ENCODE measurements around the gene RAB38.

RAB38 gene

DNA sequence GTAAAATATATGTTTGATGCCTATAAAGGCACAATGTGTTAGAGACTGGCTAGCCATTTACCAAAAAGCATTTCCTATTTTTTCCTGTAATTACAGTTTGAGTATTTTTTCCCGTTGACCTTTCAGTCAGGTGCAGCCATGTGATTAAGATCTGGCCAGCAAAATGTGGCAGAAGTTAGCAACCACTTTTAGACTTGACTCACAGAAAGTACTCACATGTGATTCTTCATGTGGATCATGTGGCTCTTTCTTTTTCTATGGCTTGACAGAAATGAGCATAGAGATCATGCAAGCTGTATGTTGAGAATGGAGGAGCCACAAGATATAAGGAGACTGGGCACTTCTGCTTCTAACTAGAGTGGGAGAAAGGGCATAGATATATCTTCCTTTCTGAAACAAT is 27.3 kb upstream of the RAB38 start:
- no peaks in the 10 kb centered on the region for H3K27me3 ChIP-seq (ENCODE audit: insufficient read depth, insufficient read length)
- no peaks in the 10 kb centered on the region for H3K36me3 ChIP-seq (ENCODE audit: insufficient read depth, insufficient read length, low read length)
- H3K4me1 ChIP-seq (ENCODE audit: insufficient read depth, insufficient read length): no peaks in the 10 kb centered on the region
- TF ChIP-seq ZNF274 (IDR thresholded peaks at IDR 0.05; ENCODE audit: low read depth, low read length) (no peak), SUZ12 (IDR thresholded peaks at IDR 0.05; ENCODE audit: extremely low read depth, insufficient read depth, insufficient read length) (no peak), YY1 (IDR thresholded peaks at IDR 0.05; ENCODE audit: insufficient read depth, insufficient read length) (no peak)
- no peaks in the 10 kb centered on the region for H3K9me3 ChIP-seq (ENCODE audit: insufficient read depth, low read length)
- H3K4me3 ChIP-seq (ENCODE audit: insufficient read length, low read depth): no peak overlapping the region
- no peak for DNase-seq (ENCODE audit: low read depth, low spot score)
- H3K9ac ChIP-seq (ENCODE audit: insufficient read length, low read depth): no peak overlapping the region

GRCh38 chr11:88196393-88196792 is 21.1 kb upstream of the RAB38 start:
- TF ChIP-seq ZNF274 (IDR thresholded peaks at IDR 0.05; ENCODE audit: low read depth, low read length): no peak
- Histone ChIP-seq H3K27me3 (ENCODE audit: insufficient read depth, insufficient read length) (no peaks in the 10 kb centered on the region), H3K4me1 (ENCODE audit: insufficient read depth, insufficient read length) (no peaks in the 10 kb centered on the region), H3K4me3 (ENCODE audit: insufficient read length, low read depth) (no peak overlapping the region), H3K9me3 (ENCODE audit: insufficient read depth, low read length) (peaks cover 3% of the 10 kb centered on the region; the same call in 1 of the 2 replicates), H3K36me3 (ENCODE audit: insufficient read depth, insufficient read length, low read length) (no peaks in the 10 kb centered on the region), H3K9ac (ENCODE audit: insufficient read length, low read depth) (no peak overlapping the region)
- no peak for DNase-seq (ENCODE audit: low read depth, low spot score)

DNA sequence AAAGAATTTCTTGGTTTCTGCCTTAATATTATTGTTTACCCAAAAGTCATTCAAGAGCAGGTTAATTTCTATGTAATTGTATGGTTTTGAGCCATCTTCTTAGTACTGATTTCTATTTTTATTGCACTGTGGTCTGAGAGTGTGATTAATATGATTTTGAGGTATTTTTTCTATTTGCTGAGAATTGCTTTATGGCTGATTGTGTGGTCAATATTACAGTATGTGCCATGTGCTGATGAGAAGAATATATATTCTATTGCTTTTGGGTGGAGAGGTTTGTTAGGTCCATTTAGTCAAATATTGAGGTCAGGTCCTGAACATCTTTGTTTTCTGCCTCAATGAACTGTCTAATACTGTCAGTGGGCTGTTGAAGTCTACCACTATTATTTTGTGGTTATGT is 20.7 kb upstream of the RAB38 start:
- no peak overlapping the region for H3K9ac ChIP-seq (ENCODE audit: insufficient read length, low read depth)
- no peaks in the 10 kb centered on the region for H3K27me3 ChIP-seq (ENCODE audit: insufficient read depth, insufficient read length)
- H3K36me3 ChIP-seq (ENCODE audit: insufficient read depth, insufficient read length, low read length): no peaks in the 10 kb centered on the region
- no peak overlapping the region for H3K4me3 ChIP-seq (ENCODE audit: insufficient read length, low read depth)
- TF ChIP-seq ZNF274 (IDR thresholded peaks at IDR 0.05; ENCODE audit: low read depth, low read length) (no peak), YY1 (IDR thresholded peaks at IDR 0.05; ENCODE audit: insufficient read depth, insufficient read length) (no peak)
- H3K4me1 ChIP-seq (ENCODE audit: insufficient read depth, insufficient read length): no peaks in the 10 kb centered on the region
- DNase-seq (ENCODE audit: low read depth, low spot score): no peak
- H3K9me3 ChIP-seq (ENCODE audit: insufficient read depth, low read length): peaks cover 3% of the 10 kb centered on the region; the same call in 1 of the 2 replicates

DNA sequence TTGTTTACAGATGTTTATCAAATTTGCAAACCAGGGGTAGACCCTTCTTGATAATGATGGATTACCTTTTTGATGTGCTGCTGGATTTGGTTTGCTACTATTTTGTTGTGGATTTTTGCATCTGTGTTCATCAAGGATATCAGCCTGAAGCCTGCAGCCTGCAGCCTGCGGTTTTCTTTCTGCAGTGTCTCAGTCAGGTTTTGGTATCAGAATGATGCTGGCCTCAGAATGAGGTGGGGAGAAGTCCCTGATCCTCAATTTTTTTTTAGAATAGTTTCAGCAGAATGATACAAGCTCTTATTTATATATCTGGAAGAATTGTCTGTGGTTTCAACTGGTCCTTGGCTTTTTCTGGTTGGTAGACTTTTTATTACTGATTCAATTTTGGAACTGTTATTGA is 19.7 kb upstream of the RAB38 start:
- H3K9ac ChIP-seq (ENCODE audit: insufficient read length, low read depth): no peak overlapping the region
- no peak overlapping the region for H3K4me3 ChIP-seq (ENCODE audit: insufficient read length, low read depth)
- TF ChIP-seq ZNF274 (IDR thresholded peaks at IDR 0.05; ENCODE audit: low read depth, low read length): no peak
- no peak for TF ChIP-seq SUZ12 (IDR thresholded peaks at IDR 0.05; ENCODE audit: extremely low read depth, insufficient read depth, insufficient read length)
- no peak for TF ChIP-seq YY1 (IDR thresholded peaks at IDR 0.05; ENCODE audit: insufficient read depth, insufficient read length)
- H3K27me3 ChIP-seq (ENCODE audit: insufficient read depth, insufficient read length): no peaks in the 10 kb centered on the region
- H3K4me1 ChIP-seq (ENCODE audit: insufficient read depth, insufficient read length): no peaks in the 10 kb centered on the region
- H3K9me3 ChIP-seq (ENCODE audit: insufficient read depth, low read length): peaks cover 3% of the 10 kb centered on the region; the same call in 1 of the 2 replicates
- no peak for DNase-seq (ENCODE audit: low read depth, low spot score)
- H3K36me3 ChIP-seq (ENCODE audit: insufficient read depth, insufficient read length, low read length): no peaks in the 10 kb centered on the region

GRCh38 chr11:88193278-88193677 is 18.0 kb upstream of the RAB38 start:
- peaks cover 3% of the 10 kb centered on the region; the same call in 1 of the 2 replicates for H3K9me3 ChIP-seq (ENCODE audit: insufficient read depth, low read length)
- no peak overlapping the region for H3K9ac ChIP-seq (ENCODE audit: insufficient read length, low read depth)
- TF ChIP-seq ZNF274 (IDR thresholded peaks at IDR 0.05; ENCODE audit: low read depth, low read length) (no peak), SUZ12 (IDR thresholded peaks at IDR 0.05; ENCODE audit: extremely low read depth, insufficient read depth, insufficient read length) (no peak), YY1 (IDR thresholded peaks at IDR 0.05; ENCODE audit: insufficient read depth, insufficient read length) (no peak)
- no peaks in the 10 kb centered on the region for H3K36me3 ChIP-seq (ENCODE audit: insufficient read depth, insufficient read length, low read length)
- DNase-seq (ENCODE audit: low read depth, low spot score): no peak
- H3K4me3 ChIP-seq (ENCODE audit: insufficient read length, low read depth): no peak overlapping the region
- no peaks in the 10 kb centered on the region for H3K27me3 ChIP-seq (ENCODE audit: insufficient read depth, insufficient read length)
- no peaks in the 10 kb centered on the region for H3K4me1 ChIP-seq (ENCODE audit: insufficient read depth, insufficient read length)

- no peaks in the 10 kb centered on the region for H3K9me3 ChIP-seq (ENCODE audit: insufficient read depth, low read length)
- no peaks in the 10 kb centered on the region for H3K27me3 ChIP-seq (ENCODE audit: insufficient read depth, insufficient read length)
- H3K36me3 ChIP-seq (ENCODE audit: insufficient read depth, insufficient read length, low read length): no peaks in the 10 kb centered on the region
- H3K4me3 ChIP-seq (ENCODE audit: insufficient read length, low read depth): no peak overlapping the region
- DNase-seq (ENCODE audit: low read depth, low spot score): no peak
- no peaks in the 10 kb centered on the region for H3K4me1 ChIP-seq (ENCODE audit: insufficient read depth, insufficient read length)
- TF ChIP-seq ZNF274 (IDR thresholded peaks at IDR 0.05; ENCODE audit: low read depth, low read length): no peak
- TF ChIP-seq YY1 (IDR thresholded peaks at IDR 0.05; ENCODE audit: insufficient read depth, insufficient read length): no peak
- TF ChIP-seq SUZ12 (IDR thresholded peaks at IDR 0.05; ENCODE audit: extremely low read depth, insufficient read depth, insufficient read length): no peak
- H3K9ac ChIP-seq (ENCODE audit: insufficient read length, low read depth): no peak overlapping the region
These were observed 13.7 kb upstream of the RAB38 start for GRCh38 chr11:88188932-88189253.

DNA sequence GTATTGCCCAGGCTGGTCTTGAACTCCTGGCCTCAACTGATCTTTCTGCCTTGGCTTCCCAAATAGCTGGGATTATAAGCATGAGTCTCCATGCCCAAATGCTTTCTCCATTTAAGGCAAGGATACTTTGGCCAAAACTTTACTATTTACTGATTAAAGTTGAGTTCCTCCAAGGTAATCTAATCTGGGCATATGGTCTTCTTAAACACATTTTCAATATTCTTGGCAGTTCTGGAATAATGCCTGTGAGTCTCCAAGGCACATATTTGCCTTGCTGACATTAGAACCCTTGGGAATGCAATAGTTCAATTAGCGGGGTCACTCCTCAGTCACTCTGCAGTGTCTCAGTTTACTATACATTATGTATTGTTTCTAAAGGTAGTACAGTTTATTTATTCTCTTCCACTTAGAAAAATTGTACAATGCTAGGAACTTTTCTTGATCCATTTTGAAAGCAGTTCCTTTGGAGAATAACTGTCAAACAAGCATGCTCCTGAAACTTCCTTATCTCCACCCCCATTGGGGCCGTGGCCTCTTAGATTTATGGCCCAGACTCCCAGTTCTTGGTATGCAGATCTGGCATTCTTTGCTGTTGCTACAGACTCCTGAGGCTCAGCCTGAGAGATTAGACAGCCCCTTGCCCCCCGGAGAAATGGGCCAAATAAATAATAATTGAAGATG is 13.1 kb upstream of the RAB38 start:
- TF ChIP-seq SUZ12 (IDR thresholded peaks at IDR 0.05; ENCODE audit: extremely low read depth, insufficient read depth, insufficient read length) (no peak), ZNF274 (IDR thresholded peaks at IDR 0.05; ENCODE audit: low read depth, low read length) (no peak), YY1 (IDR thresholded peaks at IDR 0.05; ENCODE audit: insufficient read depth, insufficient read length) (no peak)
- Histone ChIP-seq H3K4me3 (ENCODE audit: insufficient read length, low read depth) (no peak overlapping the region), H3K36me3 (ENCODE audit: insufficient read depth, insufficient read length, low read length) (no peaks in the 10 kb centered on the region), H3K4me1 (ENCODE audit: insufficient read depth, insufficient read length) (no peaks in the 10 kb centered on the region), H3K9me3 (ENCODE audit: insufficient read depth, low read length) (no peaks in the 10 kb centered on the region), H3K27me3 (ENCODE audit: insufficient read depth, insufficient read length) (no peaks in the 10 kb centered on the region), H3K9ac (ENCODE audit: insufficient read length, low read depth) (no peak overlapping the region)
- DNase-seq (ENCODE audit: low read depth, low spot score): no peak
